GM10266 (cell line): ENCODE measurements around the gene ME1.

Experiments
- DNase-seq: peaks from one replicate; pipeline ENCODE4 v3.0.0; 2012; ENCODE audit errors: extremely low spot score
- CTCF ChIP-seq: IDR thresholded peaks from 2 replicates; pipeline ENCODE4 v1.5.1; 2012; ENCODE audit warnings: mild to moderate bottlenecking, low read depth; ENCODE audit not compliant: control insufficient read depth, insufficient read depth; ENCODE audit errors: missing control alignments

Gene ME1

GRCh38 chr6:83411731-83412130, 19.1 kb downstream of the ME1 start:
- no peak for DNase-seq
- TF ChIP-seq CTCF = no peak

GRCh38 chr6:83403191-83403590, 27.7 kb downstream of the ME1 start:
- TF ChIP-seq CTCF = no peak
- DNase-seq = no peak

GRCh38 chr6:83389606-83390005, 41.2 kb downstream of the ME1 start:
- no peak for TF ChIP-seq CTCF
- DNase-seq = no peak

GRCh38 chr6:83385473-83385872, 45.4 kb downstream of the ME1 start:
- no peak for DNase-seq
- TF ChIP-seq CTCF = no peak

GRCh38 chr6:83384751-83385150, 46.1 kb downstream of the ME1 start:
- no peak for TF ChIP-seq CTCF
- DNase-seq = no peak

GRCh38 chr6:83381949-83382348, 48.9 kb downstream of the ME1 start:
- no peak for TF ChIP-seq CTCF
- no peak for DNase-seq

- DNase-seq = no peak
- TF ChIP-seq CTCF = no peak
Observed at GRCh38 chr6:83378621-83379388, 52.0 kb downstream of the ME1 start.
